ENCODE results near the gene GFOD2.
A peak's percentile ranks its signal among the peaks of the same experiment; 100 is the strongest.

The GFOD2 gene

DNA sequence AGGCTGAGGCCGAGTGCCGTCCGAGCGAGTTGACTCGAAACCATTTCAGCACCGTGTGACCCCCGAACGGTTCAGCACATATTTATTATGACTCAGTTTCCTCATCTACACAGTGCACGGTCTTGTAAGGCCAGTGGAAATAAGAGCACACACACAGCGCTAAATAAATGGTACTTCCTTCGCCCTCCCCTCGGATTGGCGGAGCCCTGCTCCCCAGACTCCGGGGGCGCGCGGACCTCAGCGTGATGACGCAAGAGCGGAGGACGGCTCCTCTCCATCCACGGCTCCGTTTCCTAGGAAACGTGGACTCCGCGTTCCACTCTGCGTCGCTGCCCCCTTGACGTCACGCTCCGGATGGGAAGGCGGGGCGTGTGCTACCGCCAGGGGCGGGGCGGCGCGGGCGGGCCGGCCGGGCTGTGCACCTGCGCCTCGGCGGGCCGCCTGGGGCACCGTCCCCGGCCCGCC is 58.5 kb downstream of the GFOD2 start, which contains the start of gene PARD6A (continued):
- TF ChIP-seq, protein P1, sequence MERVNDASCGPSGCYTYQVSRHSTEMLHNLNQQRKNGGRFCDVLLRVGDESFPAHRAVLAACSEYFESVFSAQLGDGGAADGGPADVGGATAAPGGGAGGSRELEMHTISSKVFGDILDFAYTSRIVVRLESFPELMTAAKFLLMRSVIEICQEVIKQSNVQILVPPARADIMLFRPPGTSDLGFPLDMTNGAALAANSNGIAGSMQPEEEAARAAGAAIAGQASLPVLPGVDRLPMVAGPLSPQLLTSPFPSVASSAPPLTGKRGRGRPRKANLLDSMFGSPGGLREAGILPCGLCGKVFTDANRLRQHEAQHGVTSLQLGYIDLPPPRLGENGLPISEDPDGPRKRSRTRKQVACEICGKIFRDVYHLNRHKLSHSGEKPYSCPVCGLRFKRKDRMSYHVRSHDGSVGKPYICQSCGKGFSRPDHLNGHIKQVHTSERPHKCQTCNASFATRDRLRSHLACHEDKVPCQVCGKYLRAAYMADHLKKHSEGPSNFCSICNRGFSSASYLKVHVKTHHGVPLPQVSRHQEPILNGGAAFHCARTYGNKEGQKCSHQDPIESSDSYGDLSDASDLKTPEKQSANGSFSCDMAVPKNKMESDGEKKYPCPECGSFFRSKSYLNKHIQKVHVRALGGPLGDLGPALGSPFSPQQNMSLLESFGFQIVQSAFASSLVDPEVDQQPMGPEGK (tag by site-specific recombination; IDR thresholded peaks at IDR 0.05), result peak; percentile 88
- TF ChIP-seq ZNF37A (tag by site-specific recombination; IDR thresholded peaks at IDR 0.05) (no peak), ZNF423 (tag by site-specific recombination; IDR thresholded peaks at IDR 0.05) (no peak), ZBTB48 (tag by site-specific recombination; IDR thresholded peaks at IDR 0.05) (peak; percentile 14; the same call in 1 of the 2 replicates), ZNF416 (tag by site-specific recombination; IDR thresholded peaks at IDR 0.05) (no peak), ZBTB17 (tag by site-specific recombination; IDR thresholded peaks at IDR 0.05) (peak; percentile 66), ZXDB (tag by site-specific recombination; IDR thresholded peaks at IDR 0.05) (peak; percentile 40; the same call in 1 of the 2 replicates), ZNF366 (tag by site-specific recombination; conservative IDR thresholded peaks at IDR 0.05) (peak; percentile 26; the same call in 1 of the 2 replicates), ZNF701 (tag by site-specific recombination; IDR thresholded peaks at IDR 0.05) (no peak), ZIC2 (tag by site-specific recombination; IDR thresholded peaks at IDR 0.05) (0 out of 2 replicates have a peak, but pooled peaks have one; percentile 9), WT1 (tag by site-specific recombination; IDR thresholded peaks at IDR 0.05) (no peak), BCL11B (tag by site-specific recombination; IDR thresholded peaks at IDR 0.05; ENCODE audit: low read depth) (0 out of 2 replicates have a peak, but pooled peaks have one; percentile 55), FEZF1 (tag by site-specific recombination; IDR thresholded peaks at IDR 0.05) (peak; percentile 38; the same call in 1 of the 2 replicates), ZNF664 (tag by site-specific recombination; IDR thresholded peaks at IDR 0.05) (no peak), KLF1 (tag by site-specific recombination; IDR thresholded peaks at IDR 0.05) (no peak), ZNF155 (tag by site-specific recombination; IDR thresholded peaks at IDR 0.05) (no peak), ZBTB7A (tag by site-specific recombination; IDR thresholded peaks at IDR 0.05; ENCODE audit: low read depth) (peak; percentile 79; the same call in 1 of the 2 replicates), ZNF677 (tag by site-specific recombination; IDR thresholded peaks at IDR 0.05) (no peak), SP2 (tag by site-specific recombination; IDR thresholded peaks at IDR 0.05) (peak; percentile 77), SETDB1 (IDR thresholded peaks at IDR 0.05; ENCODE audit: insufficient read length, low read length) (no peak), ZNF341 (tag by site-specific recombination; IDR thresholded peaks at IDR 0.05; ENCODE audit: low read depth) (peak; percentile 85), ZFP41 (tag by site-specific recombination; IDR thresholded peaks at IDR 0.05; ENCODE audit: borderline replicate concordance) (no peak), ZFHX2 (tag by site-specific recombination; conservative IDR thresholded peaks at IDR 0.05) (peak; percentile 42; the same call in 1 of the 2 replicates), ZNF10 (tag by site-specific recombination; IDR thresholded peaks at IDR 0.05) (no peak), ZBTB21 (tag by site-specific recombination; IDR thresholded peaks at IDR 0.05) (peak; percentile 96)
- TF ChIP-seq, protein P2, sequence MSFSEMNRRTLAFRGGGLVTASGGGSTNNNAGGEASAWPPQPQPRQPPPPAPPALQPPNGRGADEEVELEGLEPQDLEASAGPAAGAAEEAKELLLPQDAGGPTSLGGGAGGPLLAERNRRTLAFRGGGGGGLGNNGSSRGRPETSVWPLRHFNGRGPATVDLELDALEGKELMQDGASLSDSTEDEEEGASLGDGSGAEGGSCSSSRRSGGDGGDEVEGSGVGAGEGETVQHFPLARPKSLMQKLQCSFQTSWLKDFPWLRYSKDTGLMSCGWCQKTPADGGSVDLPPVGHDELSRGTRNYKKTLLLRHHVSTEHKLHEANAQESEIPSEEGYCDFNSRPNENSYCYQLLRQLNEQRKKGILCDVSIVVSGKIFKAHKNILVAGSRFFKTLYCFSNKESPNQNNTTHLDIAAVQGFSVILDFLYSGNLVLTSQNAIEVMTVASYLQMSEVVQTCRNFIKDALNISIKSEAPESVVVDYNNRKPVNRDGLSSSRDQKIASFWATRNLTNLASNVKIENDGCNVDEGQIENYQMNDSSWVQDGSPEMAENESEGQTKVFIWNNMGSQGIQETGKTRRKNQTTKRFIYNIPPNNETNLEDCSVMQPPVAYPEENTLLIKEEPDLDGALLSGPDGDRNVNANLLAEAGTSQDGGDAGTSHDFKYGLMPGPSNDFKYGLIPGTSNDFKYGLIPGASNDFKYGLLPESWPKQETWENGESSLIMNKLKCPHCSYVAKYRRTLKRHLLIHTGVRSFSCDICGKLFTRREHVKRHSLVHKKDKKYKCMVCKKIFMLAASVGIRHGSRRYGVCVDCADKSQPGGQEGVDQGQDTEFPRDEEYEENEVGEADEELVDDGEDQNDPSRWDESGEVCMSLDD (tag by site-specific recombination; IDR thresholded peaks at IDR 0.05), result peak; percentile 95
- TF ChIP-seq, protein P3, sequence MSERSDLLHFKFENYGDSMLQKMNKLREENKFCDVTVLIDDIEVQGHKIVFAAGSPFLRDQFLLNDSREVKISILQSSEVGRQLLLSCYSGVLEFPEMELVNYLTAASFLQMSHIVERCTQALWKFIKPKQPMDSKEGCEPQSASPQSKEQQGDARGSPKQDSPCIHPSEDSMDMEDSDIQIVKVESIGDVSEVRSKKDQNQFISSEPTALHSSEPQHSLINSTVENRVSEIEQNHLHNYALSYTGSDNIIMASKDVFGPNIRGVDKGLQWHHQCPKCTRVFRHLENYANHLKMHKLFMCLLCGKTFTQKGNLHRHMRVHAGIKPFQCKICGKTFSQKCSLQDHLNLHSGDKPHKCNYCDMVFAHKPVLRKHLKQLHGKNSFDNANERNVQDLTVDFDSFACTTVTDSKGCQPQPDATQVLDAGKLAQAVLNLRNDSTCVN (tag by site-specific recombination; optimal IDR thresholded peaks at IDR 0.05), result peak; percentile 45
- TF ChIP-seq, protein P4, sequence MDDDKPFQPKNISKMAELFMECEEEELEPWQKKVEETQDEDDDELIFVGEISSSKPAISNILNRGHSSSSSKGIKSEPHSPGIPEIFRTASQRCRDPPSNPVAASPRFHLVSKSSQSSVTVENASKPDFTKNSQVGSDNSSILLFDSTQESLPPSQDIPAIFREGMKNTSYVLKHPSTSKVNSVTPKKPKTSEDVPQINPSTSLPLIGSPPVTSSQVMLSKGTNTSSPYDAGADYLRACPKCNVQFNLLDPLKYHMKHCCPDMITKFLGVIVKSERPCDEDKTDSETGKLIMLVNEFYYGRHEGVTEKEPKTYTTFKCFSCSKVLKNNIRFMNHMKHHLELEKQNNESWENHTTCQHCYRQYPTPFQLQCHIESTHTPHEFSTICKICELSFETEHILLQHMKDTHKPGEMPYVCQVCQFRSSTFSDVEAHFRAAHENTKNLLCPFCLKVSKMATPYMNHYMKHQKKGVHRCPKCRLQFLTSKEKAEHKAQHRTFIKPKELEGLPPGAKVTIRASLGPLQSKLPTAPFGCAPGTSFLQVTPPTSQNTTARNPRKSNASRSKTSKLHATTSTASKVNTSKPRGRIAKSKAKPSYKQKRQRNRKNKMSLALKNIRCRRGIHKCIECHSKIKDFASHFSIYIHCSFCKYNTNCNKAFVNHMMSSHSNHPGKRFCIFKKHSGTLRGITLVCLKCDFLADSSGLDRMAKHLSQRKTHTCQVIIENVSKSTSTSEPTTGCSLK (tag by site-specific recombination; IDR thresholded peaks at IDR 0.05), result no peak
- TF ChIP-seq, protein P5, sequence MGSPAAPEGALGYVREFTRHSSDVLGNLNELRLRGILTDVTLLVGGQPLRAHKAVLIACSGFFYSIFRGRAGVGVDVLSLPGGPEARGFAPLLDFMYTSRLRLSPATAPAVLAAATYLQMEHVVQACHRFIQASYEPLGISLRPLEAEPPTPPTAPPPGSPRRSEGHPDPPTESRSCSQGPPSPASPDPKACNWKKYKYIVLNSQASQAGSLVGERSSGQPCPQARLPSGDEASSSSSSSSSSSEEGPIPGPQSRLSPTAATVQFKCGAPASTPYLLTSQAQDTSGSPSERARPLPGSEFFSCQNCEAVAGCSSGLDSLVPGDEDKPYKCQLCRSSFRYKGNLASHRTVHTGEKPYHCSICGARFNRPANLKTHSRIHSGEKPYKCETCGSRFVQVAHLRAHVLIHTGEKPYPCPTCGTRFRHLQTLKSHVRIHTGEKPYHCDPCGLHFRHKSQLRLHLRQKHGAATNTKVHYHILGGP (tag by site-specific recombination; IDR thresholded peaks at IDR 0.05), result no peak
- TF ChIP-seq, protein P6, sequence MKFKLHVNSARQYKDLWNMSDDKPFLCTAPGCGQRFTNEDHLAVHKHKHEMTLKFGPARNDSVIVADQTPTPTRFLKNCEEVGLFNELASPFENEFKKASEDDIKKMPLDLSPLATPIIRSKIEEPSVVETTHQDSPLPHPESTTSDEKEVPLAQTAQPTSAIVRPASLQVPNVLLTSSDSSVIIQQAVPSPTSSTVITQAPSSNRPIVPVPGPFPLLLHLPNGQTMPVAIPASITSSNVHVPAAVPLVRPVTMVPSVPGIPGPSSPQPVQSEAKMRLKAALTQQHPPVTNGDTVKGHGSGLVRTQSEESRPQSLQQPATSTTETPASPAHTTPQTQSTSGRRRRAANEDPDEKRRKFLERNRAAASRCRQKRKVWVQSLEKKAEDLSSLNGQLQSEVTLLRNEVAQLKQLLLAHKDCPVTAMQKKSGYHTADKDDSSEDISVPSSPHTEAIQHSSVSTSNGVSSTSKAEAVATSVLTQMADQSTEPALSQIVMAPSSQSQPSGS (tag by site-specific recombination; IDR thresholded peaks at IDR 0.05; ENCODE audit: low read depth), result peak; percentile 83

All from HEK293 (cell line).